ENCODE measurements around the gene PRR20G. TPM values are rescaled to one million over a fixed set of nuclear protein-coding genes. Genes with fewer than 3 reads are reported as not detected.

The PRR20G gene
- total RNA-seq, 2 experiments from 2014 or later = not detected

- no peaks in the 10 kb centered on the region for H3K4me1 Mint-ChIP-seq (ENCODE audit: low read depth)
- no peak for ATAC-seq (ENCODE audit: poor library complexity)
- Histone ChIP-seq H3K27ac (ENCODE audit: low read depth in 1 of 2, low read length in 2 of 2) (no peak overlapping the region), H3K27me3 (ENCODE audit: control insufficient read depth in 1 of 2, insufficient read depth in 2 of 2, low read length in 2 of 2) (no peaks in the 10 kb centered on the region), H3K4me3 (ENCODE audit: low read length) (no peak overlapping the region), H3K9me3 (ENCODE audit: control insufficient read depth in 1 of 2, insufficient read depth in 1 of 2, low read length in 2 of 2) (peaks cover 20% of the 10 kb centered on the region in 2 experiments), H3K4me1 (ENCODE audit: insufficient read depth, low read length) (no peaks in the 10 kb centered on the region), H3K36me3 (ENCODE audit: insufficient read depth, low read length) (no peaks in the 10 kb centered on the region)
- DNase-seq = no peak
- intact Hi-C loops (cut with DNase I, micrococcal nuclease) = no loop called here
- H3K27ac Mint-ChIP-seq = no peak overlapping the region
- ChIA-PET POLR2A (no interaction called here), CTCF (no interaction called here)
- no peaks in the 10 kb centered on the region for H3K36me3 Mint-ChIP-seq (ENCODE audit: low read depth)
- no peak overlapping the region for H3K4me3 Mint-ChIP-seq
- H3K27me3 Mint-ChIP-seq = peaks cover 22% of the 10 kb centered on the region
- TF ChIP-seq, protein P1, sequence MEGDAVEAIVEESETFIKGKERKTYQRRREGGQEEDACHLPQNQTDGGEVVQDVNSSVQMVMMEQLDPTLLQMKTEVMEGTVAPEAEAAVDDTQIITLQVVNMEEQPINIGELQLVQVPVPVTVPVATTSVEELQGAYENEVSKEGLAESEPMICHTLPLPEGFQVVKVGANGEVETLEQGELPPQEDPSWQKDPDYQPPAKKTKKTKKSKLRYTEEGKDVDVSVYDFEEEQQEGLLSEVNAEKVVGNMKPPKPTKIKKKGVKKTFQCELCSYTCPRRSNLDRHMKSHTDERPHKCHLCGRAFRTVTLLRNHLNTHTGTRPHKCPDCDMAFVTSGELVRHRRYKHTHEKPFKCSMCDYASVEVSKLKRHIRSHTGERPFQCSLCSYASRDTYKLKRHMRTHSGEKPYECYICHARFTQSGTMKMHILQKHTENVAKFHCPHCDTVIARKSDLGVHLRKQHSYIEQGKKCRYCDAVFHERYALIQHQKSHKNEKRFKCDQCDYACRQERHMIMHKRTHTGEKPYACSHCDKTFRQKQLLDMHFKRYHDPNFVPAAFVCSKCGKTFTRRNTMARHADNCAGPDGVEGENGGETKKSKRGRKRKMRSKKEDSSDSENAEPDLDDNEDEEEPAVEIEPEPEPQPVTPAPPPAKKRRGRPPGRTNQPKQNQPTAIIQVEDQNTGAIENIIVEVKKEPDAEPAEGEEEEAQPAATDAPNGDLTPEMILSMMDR (IDR thresholded peaks at IDR 0.05) = no peak
- peaks cover 6% of the 10 kb centered on the region for H3K9me3 Mint-ChIP-seq
These were observed 21.7 kb downstream of the PRR20G start for GRCh38 chr3:127266186-127266585.

DNA sequence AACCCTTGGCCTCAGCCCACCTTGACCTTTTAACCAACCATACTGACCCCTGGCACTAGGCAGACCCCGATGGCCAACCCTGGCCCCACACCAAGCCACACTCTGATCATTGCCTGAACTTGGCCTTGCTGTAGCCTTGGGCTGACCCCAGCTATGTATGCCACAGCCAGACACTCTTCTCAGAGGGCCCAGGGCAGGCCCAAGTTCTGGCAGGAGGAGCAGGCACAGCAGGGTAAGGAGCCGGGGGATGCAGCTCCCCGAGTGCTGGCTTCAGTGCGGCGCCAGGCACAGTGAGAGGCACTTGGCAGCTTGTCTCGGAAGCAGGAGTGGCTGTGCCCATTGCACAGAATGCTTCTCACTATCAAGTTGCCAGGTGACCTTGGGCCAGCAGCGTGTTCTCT, 22.3 kb downstream of the PRR20G start:
- Histone ChIP-seq H3K9me3 (ENCODE audit: control insufficient read depth in 1 of 2, insufficient read depth in 1 of 2, low read length in 2 of 2) (peaks cover 20% of the 10 kb centered on the region in 2 experiments), H3K27me3 (ENCODE audit: control insufficient read depth in 1 of 2, insufficient read depth in 2 of 2, low read length in 2 of 2) (no peaks in the 10 kb centered on the region), H3K27ac (ENCODE audit: low read depth in 1 of 2, low read length in 2 of 2) (no peak overlapping the region), H3K36me3 (ENCODE audit: insufficient read depth, low read length) (no peaks in the 10 kb centered on the region), H3K4me1 (ENCODE audit: insufficient read depth, low read length) (no peaks in the 10 kb centered on the region), H3K4me3 (ENCODE audit: low read length) (no peak overlapping the region)
- POLR2A ChIA-PET = no interaction called here
- no peak for DNase-seq
- TF ChIP-seq, protein P1 (IDR thresholded peaks at IDR 0.05) = no peak
- Mint-ChIP-seq H3K36me3 (ENCODE audit: low read depth) (no peaks in the 10 kb centered on the region), H3K27me3 (peaks cover 19% of the 10 kb centered on the region), H3K4me3 (no peak overlapping the region), H3K9me3 (peaks cover 6% of the 10 kb centered on the region), H3K4me1 (ENCODE audit: low read depth) (no peaks in the 10 kb centered on the region), H3K27ac (no peak overlapping the region)
- CTCF ChIA-PET = no interaction called here
- ATAC-seq (ENCODE audit: poor library complexity) = no peak
- intact Hi-C loops (cut with DNase I, micrococcal nuclease) = no loop called here

DNA sequence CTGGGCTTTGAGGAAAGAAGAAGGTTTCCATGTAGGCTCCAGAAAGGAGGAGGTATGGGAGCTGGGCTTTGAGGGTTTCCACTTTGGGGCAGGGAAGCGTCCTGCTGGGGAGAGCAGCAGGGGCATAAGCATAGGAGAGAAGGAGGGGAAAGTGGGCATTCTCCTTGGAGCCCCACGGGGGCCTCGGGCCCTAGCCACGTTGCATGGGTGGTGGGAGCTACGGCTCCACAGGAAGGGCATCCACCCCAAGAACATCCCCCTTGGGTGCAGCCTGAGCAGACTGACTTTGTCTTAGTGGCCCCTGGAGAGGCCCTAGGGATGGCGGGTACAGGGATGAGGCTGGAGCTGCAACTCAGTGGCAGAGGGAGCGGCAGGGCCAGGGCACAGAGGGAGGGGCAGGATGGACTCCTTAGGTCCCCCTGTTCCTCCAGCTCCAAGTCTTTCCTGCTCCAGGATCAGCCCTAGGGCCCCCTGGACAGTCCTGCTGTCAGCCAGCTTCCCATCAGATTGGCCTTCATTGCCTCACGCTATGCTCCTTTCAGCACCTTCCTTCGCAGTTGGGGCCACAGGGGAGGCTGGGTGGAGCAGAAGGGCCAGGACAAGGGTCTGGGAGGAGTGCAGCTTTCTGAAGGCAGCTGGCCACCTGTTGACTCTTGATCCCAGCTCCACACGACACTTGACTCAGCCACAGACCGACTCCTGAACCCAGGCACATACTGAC, 22.9 kb downstream of the PRR20G start:
- Mint-ChIP-seq H3K27me3 (peaks cover 13% of the 10 kb centered on the region), H3K36me3 (ENCODE audit: low read depth) (no peaks in the 10 kb centered on the region), H3K4me3 (no peak overlapping the region), H3K9me3 (peaks cover 5% of the 10 kb centered on the region), H3K27ac (no peak overlapping the region), H3K4me1 (ENCODE audit: low read depth) (no peaks in the 10 kb centered on the region)
- POLR2A ChIA-PET = no interaction called here
- no peak overlapping the region for H3K27ac ChIP-seq (ENCODE audit: low read depth in 1 of 2, low read length in 2 of 2)
- intact Hi-C loops (cut with DNase I, micrococcal nuclease) = no loop called here
- TF ChIP-seq, protein P1 (IDR thresholded peaks at IDR 0.05) = no peak
- no peaks in the 10 kb centered on the region for H3K27me3 ChIP-seq (ENCODE audit: control insufficient read depth in 1 of 2, insufficient read depth in 2 of 2, low read length in 2 of 2)
- CTCF ChIA-PET = no interaction called here
- no peaks in the 10 kb centered on the region for H3K4me1 ChIP-seq (ENCODE audit: insufficient read depth, low read length)
- DNase-seq (no peak), ATAC-seq (ENCODE audit: poor library complexity) (no peak)
- no peaks in the 10 kb centered on the region for H3K36me3 ChIP-seq (ENCODE audit: insufficient read depth, low read length)
- peaks cover 20% of the 10 kb centered on the region in 2 experiments for H3K9me3 ChIP-seq (ENCODE audit: control insufficient read depth in 1 of 2, insufficient read depth in 1 of 2, low read length in 2 of 2)
- H3K4me3 ChIP-seq (ENCODE audit: low read length) = no peak overlapping the region
